Stimulated activated CD8-positive, alpha-beta memory T cell treated with anti-CD3 and anti-CD28 coated beads, Interleukin-15, amount 100 ng/mL, for 1 hour (primary cell): ENCODE results near the gene METTL17.

Experiments used
- DNase-seq: peaks from one replicate; pipeline ENCODE4 v3.0.0-alpha.2; 2020; ENCODE audit warnings: low read depth

The METTL17 gene

DNA sequence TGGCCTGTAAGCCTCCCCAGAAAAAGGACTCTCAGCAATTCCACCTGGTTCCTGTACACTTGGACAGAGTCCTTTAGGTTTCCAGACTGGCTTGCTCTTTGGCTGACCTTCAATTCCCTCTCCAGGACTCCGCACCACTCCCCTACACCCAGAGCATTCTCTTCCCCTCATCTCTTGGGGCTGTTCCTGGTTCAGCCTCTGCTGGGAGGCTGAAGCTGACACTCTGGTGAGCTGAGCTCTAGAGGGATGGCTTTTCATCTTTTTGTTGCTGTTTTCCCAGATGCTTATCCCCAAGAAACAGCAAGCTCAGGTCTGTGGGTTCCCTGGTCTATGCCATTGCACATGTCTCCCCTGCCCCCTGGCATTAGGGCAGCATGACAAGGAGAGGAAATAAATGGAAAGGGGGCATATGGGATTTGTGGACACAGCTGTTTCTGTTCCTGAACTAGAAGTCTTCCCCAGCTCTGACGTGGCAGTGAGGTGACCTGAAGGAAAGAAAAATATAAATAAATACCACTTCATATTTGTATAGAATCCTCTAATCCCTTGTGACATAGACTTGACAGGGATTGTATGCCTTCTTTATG lies 53.7 kb downstream of the METTL17 start:
- no peak for DNase-seq

DNA sequence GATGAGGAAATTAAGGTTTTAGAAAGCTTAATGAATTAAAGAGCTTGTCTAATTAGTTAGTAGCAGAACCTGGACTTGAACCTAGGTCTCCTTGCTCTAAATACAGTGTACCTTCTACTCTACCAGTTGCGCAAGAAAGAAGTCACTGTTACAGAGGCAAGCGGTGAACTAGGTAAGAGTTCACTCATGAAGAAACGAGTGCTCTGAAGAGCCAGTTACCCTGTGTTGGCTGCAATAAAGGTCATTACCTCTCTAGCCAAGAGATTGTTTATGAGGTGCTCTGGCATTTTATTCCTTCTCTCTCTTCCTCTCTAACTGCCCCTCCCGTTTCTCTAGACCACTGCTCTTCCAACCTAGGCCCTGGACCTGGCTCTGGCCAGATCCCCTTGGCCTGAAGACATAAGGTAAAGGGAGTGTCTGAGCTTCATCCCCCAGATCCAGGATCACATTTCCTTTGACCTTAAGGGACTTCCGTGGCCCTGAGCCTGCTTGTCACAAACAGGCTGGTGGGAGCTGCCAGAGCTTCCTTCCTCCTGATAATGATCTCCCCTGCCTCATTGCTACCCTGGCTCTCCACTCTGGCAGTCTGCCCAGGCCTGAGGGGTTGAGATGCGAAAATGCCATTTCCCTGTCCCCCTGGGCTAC lies 54.3 kb downstream of the METTL17 start:
- no peak for DNase-seq
